ENCODE measurements around the gene OPCML. TPM values are rescaled to one million over a fixed set of nuclear protein-coding genes. Genes with fewer than 3 reads are reported as not detected.

OPCML gene
- total RNA-seq, 4 donors from 2014 or later, result not detected

DNA sequence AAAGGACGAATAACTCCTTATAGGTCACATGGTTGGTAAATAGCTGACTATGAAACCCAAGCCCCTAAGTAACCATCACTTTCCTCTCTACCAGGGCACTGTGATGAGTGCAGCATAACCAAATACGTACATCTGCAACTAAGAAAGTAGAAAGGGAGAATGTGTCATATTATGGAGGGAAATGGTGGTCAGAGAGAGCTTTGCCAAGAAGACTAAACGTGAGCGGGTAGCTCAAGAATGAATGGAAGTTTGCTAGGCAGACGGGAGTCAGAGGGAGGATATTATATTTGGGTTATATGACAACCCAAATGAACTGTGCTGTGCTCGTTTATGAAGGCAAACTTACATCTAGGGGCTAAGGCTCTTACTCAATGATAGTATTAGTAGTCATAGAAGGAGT is 537.3 kb downstream of the OPCML start:
- no peaks in the 10 kb centered on the region for H3K9me3 ChIP-seq
- in situ Hi-C loops (cut with MboI; ENCODE audit: low pct_ligation_motif_present in 1 of 4, low pct_unique_long_range_greater_than_20kb in 1 of 4, low sequenced_read_pairs in 3 of 4), result no loop called here
- 64 to 67% methylated on average over 6 of the region's 6 CpGs for WGBS, 2 donors (ENCODE audit: low coverage in 1 of 2)
- H3K4me3 ChIP-seq, result no peak overlapping the region
- intact Hi-C loops (cut with DNase I; ENCODE audit: low total_unique reads), result no loop called here
- H3K27ac ChIP-seq, result no peak overlapping the region
- TF ChIP-seq, protein P1, sequence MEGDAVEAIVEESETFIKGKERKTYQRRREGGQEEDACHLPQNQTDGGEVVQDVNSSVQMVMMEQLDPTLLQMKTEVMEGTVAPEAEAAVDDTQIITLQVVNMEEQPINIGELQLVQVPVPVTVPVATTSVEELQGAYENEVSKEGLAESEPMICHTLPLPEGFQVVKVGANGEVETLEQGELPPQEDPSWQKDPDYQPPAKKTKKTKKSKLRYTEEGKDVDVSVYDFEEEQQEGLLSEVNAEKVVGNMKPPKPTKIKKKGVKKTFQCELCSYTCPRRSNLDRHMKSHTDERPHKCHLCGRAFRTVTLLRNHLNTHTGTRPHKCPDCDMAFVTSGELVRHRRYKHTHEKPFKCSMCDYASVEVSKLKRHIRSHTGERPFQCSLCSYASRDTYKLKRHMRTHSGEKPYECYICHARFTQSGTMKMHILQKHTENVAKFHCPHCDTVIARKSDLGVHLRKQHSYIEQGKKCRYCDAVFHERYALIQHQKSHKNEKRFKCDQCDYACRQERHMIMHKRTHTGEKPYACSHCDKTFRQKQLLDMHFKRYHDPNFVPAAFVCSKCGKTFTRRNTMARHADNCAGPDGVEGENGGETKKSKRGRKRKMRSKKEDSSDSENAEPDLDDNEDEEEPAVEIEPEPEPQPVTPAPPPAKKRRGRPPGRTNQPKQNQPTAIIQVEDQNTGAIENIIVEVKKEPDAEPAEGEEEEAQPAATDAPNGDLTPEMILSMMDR (IDR thresholded peaks at IDR 0.05), result no peak
- TF ChIP-seq POLR2AphosphoS5 (IDR thresholded peaks at IDR 0.05) (no peak), EP300 (IDR thresholded peaks at IDR 0.05; ENCODE audit: low read depth) (no peak), POLR2A (IDR thresholded peaks at IDR 0.05) (no peak)
- no peak for DNase-seq
- no peaks in the 10 kb centered on the region for H3K4me1 ChIP-seq
- H3K27me3 ChIP-seq, result peaks cover 19% of the 10 kb centered on the region
- H3K36me3 ChIP-seq, result no peaks in the 10 kb centered on the region

DNA sequence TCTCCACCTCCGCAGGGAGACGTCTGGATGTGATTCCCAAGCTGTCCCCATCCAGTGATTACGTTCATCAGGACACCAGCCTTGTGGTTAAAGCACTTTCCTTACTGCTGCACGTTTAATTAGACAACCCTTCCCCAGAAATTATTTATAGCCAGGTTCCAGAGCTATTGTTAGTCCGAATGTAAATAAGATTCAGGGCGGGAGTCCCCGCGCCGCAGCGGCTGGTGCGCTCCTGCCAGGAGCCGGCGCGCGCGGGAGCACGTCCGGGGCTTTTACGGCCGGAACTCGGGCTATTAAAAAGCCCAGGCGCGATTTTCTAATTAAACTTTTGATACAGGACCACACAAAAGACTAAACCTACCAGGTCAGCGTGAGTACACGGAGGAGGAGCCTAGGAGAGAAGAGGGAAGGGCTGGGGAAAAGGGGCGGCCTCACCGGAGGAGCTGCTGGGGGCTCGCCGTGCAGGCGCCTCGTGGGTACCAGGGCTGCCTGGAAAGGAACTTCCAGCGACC is 538.3 kb downstream of the OPCML start:
- in situ Hi-C loops (cut with MboI; ENCODE audit: low pct_ligation_motif_present in 1 of 4, low pct_unique_long_range_greater_than_20kb in 1 of 4, low sequenced_read_pairs in 3 of 4) (no loop called here), intact Hi-C loops (cut with DNase I; ENCODE audit: low total_unique reads) (no loop called here)
- H3K27me3 ChIP-seq, result peaks cover 19% of the 10 kb centered on the region
- no peak overlapping the region for H3K27ac ChIP-seq
- H3K4me3 ChIP-seq, result no peak overlapping the region
- no peaks in the 10 kb centered on the region for H3K36me3 ChIP-seq
- no peaks in the 10 kb centered on the region for H3K4me1 ChIP-seq
- WGBS, 2 donors (ENCODE audit: low coverage in 1 of 2), result 0 to 15% methylated on average over 1 to 32 of the region's 32 CpGs
- no peak for TF ChIP-seq POLR2A (IDR thresholded peaks at IDR 0.05)
- TF ChIP-seq EP300 (IDR thresholded peaks at IDR 0.05; ENCODE audit: low read depth), result no peak
- no peak for TF ChIP-seq POLR2AphosphoS5 (IDR thresholded peaks at IDR 0.05)
- TF ChIP-seq, protein P1 (IDR thresholded peaks at IDR 0.05), result no peak
- no peak for DNase-seq
- H3K9me3 ChIP-seq, result no peaks in the 10 kb centered on the region

DNA sequence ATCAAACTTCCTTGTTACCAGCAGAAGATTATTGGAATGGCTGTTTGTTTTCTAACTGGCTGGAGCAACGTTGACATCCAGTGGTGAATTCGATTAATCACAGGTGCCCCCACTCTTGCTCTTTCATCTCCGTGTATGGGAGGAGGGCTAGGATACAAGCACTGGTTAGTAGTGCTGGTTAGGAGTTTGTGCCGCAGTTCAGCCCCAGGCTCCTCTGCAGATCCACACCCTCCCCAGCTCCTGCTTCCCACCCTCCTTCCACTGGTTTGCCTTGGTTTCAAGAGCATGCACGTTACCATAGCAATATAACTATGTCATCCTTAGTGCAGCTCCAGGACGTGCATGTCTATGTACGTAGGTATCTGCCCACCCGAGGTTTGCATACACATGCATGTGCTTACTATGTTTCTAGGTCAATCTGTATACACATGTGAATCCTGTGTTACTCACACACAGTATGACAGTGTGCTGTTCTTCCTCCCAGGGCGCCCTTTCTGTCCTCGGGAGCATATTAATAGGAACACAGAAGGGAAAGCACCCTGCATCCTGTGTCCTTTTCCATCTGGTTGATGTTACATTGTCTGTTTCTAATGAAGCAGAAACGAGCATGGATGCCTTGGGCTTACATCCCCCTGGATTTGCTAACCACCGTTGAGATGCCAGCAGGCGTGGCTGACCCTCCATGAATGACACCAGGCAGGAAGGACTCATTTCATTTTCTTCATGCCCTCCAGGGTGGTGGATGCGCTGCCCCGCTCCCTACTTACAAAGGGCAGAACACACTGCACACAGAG is 539.3 kb downstream of the OPCML start:
- intact Hi-C loops (cut with DNase I; ENCODE audit: low total_unique reads) (no loop called here), in situ Hi-C loops (cut with MboI; ENCODE audit: low pct_ligation_motif_present in 1 of 4, low pct_unique_long_range_greater_than_20kb in 1 of 4, low sequenced_read_pairs in 3 of 4) (no loop called here)
- WGBS, 2 donors (ENCODE audit: low coverage in 1 of 2), result 40 to 45% methylated on average over 4 to 15 of the region's 15 CpGs
- Histone ChIP-seq H3K27me3 (peaks cover 19% of the 10 kb centered on the region), H3K9me3 (no peaks in the 10 kb centered on the region), H3K36me3 (no peaks in the 10 kb centered on the region), H3K4me1 (no peaks in the 10 kb centered on the region), H3K27ac (no peak overlapping the region), H3K4me3 (no peak overlapping the region)
- TF ChIP-seq POLR2AphosphoS5 (IDR thresholded peaks at IDR 0.05) (no peak), POLR2A (IDR thresholded peaks at IDR 0.05) (no peak), EP300 (IDR thresholded peaks at IDR 0.05; ENCODE audit: low read depth) (no peak)
- TF ChIP-seq, protein P1 (IDR thresholded peaks at IDR 0.05), result no peak
- no peak for DNase-seq

DNA sequence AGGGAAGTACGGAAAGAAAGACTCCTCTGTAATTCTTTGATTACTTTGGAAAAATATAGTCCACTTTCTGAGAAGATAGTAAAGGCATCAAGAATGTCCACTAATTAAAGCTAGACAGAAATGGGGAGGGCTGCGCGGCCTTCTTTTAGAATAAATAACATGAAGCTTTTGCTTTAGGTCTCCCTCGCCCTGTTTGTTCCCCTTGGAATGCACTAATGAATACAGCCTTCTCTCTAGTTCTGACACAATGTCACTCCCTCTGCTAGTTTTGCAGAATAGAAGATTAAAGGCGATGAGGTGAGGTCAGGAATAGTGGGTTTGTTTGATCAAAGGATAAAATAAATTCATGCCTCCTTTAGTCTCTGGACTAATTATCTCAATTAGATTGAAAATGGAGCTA is 543.9 kb downstream of the OPCML start:
- intact Hi-C loops (cut with DNase I; ENCODE audit: low total_unique reads) (no loop called here), in situ Hi-C loops (cut with MboI; ENCODE audit: low pct_ligation_motif_present in 1 of 4, low pct_unique_long_range_greater_than_20kb in 1 of 4, low sequenced_read_pairs in 3 of 4) (no loop called here)
- Histone ChIP-seq H3K9me3 (no peaks in the 10 kb centered on the region), H3K27me3 (peaks cover 2% of the 10 kb centered on the region), H3K4me1 (no peaks in the 10 kb centered on the region), H3K4me3 (no peak overlapping the region), H3K36me3 (no peaks in the 10 kb centered on the region), H3K27ac (no peak overlapping the region)
- TF ChIP-seq POLR2AphosphoS5 (IDR thresholded peaks at IDR 0.05), result no peak
- no peak for TF ChIP-seq POLR2A (IDR thresholded peaks at IDR 0.05)
- TF ChIP-seq EP300 (IDR thresholded peaks at IDR 0.05; ENCODE audit: low read depth), result no peak
- TF ChIP-seq, protein P1 (IDR thresholded peaks at IDR 0.05), result no peak
- WGBS, 2 donors (ENCODE audit: low coverage in 1 of 2), result 76 to 89% methylated on average over 5 of the region's 5 CpGs
- no peak for DNase-seq

All from transverse colon (tissue), 4 donors.